NCI-H1105 treated with DMSO at 0.1 percent for 48 hours (cell line): ENCODE results near the gene MSH5.
"Not testable (repeated sequence)": the region's sequence is repeated elsewhere in the genome, so short reads cannot be mapped to it uniquely, and the experiment has no call there.

Source experiments
- DNase-seq: peaks from one replicate; lab custom pipeline; 2025; lab: John Stamatoyannopoulos, UW

MSH5 gene

GRCh38 chr6:31801031-31801927 is 61.5 kb downstream of the MSH5 start:
- DNase-seq = not testable (repeated sequence)

- no peak for DNase-seq
Measured at GRCh38 chr6:31805939-31806469, 66.2 kb downstream of the MSH5 start.

- peak; percentile 96 for DNase-seq
Measured at GRCh38 chr6:31806470-31807272, 66.9 kb downstream of the MSH5 start, which contains the start of gene LSM2. LSM2 (minus strand) TSS chr6:31806966; CDS start chr6:31806757, 209 bp downstream.

GRCh38 chr6:31808599-31808998 is 68.8 kb downstream of the MSH5 start:
- DNase-seq = not testable (repeated sequence)

GRCh38 chr6:31811645-31812044 is 71.8 kb downstream of the MSH5 start:
- no peak for DNase-seq
